HG03342 (cell line): ENCODE measurements around the gene GJA4.
"Not testable (repeated sequence)": the region's sequence is repeated elsewhere in the genome, so short reads cannot be mapped to it uniquely, and the experiment has no call there.

Experiments
- ATAC-seq: cut with Tn5 transposase; IDR thresholded peaks from one replicate; pipeline ENCODE4 v1.9.1; 2021; ENCODE audit warnings: mild to moderate bottlenecking, moderate library complexity; ENCODE audit not compliant: unreplicated experiment

GJA4 gene

DNA sequence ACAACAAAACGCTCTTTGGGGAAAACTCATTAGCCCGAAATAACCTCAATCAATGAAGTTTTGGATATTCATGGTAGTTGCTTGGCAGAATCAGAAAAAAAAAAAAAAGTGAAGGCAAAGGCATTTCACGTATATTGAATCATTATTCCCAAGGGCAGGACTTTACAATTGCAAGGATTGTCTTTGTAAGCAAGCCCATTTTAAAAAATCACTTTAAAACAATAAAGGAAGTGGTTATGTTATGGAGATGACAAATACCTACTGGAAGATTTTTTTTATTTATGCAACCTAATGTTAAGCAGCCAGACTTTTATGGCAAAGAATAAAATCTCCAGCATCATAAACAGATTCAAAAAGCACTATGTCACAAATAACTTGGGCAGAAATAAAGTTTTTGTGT is 23.9 kb upstream of the GJA4 start:
- no peak for ATAC-seq

DNA sequence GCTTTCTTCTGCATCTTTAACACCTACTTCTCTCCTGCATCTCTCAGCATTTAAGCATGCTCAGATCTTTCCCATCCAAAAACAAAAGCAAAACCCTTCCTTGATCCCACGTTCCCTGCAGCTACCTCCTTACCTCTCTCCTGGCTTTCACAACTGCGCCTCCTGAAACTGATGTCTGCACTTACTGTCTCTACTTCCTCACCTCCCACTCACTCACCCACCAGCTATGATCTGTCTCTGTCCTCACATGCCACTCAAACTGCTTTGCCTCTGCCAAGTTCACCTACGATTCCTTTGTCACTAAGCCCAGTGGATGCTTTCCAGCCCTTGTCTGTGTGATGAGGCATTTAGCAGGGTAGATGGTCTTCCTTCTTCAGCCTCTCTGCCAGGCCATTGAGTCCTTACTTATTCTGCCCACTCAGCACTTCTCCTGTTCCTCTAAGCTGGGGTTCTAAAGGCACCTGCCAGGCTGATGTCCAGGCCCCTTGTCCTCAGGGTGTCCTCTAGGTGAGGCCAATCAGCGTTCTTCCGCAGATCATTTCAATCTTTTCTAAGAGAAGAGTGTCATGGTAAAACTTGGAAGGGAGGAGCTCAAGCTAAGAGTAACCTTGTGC is 21.8 kb upstream of the GJA4 start:
- no peak for ATAC-seq

DNA sequence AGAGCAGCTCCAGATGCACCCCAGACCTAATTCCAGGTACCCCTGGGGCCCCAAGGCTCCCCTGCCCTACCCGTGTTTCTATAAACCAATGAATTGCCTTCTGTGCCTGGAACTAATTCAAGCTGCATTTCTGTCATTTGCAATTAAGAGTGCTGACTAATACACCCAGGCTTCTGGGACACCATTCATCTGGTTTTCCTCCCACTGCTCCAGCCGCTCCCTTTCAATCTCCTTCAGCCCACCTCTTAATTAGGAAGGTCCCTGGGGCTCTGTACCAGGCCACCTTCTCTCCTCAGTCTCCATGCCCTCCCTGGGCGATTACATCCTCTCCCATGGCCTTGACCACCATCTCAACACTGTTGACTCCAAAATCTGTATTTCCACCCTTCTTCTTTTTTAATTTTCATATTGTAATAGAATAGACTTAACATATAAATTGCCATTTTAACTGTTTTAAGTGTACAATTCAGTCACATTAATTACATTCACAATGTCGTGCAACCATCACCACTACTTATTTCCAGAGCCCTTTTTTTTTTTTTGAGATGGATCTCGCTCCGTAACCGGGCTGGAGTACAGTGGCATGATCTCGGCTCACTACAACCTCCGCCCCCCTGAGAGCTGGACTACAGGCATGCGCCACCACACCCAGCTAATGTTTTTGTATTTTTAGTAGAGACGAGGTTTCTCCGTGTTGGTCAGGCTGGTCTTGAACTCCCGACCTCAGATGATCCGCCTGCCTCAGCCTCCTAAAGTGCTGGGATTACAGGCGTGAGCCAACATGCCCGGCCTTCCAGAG is 21.0 kb upstream of the GJA4 start:
- ATAC-seq: no peak

DNA sequence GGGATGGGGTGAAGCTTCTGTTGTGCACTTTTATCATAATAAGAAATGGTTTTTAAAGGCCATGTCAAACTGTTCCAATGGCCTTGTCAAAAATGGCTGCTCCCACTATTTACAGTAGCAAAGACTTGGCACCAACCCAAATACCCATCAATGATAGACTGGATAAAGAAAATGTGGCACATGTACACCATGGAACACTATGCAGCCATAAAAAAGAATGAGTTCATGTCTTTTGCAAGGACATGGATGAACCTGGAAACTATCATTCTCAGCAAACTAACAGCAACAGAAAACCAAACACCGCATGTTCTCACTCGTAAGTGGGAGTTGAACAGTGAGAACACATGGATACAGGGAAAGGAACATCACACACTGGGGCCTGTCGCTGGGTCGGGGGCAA is 19.7 kb upstream of the GJA4 start:
- ATAC-seq: not testable (repeated sequence)

DNA sequence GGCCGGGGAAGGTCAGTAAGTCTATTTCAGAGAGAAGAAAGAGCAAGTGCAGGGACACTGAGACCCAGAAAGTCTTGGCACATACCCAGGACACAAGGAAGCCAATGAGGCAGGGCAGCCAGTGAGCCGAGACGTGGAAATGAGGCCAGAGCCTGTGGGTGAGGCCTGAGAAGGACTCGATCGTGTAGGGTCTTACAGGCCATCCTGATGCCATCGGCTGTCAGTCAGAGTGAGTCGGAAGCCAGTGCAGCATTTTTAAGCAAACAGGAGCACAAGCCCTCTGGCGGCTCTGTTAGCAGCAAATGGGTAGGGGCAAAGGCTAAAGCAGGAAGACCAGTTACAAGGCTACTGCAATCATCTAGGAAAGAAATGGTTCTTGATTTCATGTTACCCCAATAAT is 17.8 kb upstream of the GJA4 start:
- ATAC-seq: no peak

DNA sequence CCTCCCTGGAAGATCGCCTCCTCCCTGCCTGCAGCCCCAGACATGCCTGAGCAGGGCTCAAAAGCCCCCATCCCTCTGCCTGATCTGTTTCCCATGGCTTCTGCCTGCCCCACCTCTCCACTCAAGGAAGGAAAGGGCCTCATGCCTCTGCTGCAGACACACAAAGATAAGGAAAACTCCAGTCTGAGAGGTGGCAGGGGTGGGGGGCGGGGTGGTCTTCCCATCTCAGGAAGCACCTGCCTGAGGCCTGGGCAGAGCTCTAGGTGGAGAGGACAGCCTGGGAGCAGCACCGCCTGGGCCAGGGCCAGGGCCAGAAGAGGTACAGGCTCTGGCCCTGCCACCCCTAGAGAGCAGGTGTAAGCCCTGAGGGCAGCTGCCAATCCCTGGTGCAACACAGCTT is 15.9 kb upstream of the GJA4 start:
- ATAC-seq: no peak

DNA sequence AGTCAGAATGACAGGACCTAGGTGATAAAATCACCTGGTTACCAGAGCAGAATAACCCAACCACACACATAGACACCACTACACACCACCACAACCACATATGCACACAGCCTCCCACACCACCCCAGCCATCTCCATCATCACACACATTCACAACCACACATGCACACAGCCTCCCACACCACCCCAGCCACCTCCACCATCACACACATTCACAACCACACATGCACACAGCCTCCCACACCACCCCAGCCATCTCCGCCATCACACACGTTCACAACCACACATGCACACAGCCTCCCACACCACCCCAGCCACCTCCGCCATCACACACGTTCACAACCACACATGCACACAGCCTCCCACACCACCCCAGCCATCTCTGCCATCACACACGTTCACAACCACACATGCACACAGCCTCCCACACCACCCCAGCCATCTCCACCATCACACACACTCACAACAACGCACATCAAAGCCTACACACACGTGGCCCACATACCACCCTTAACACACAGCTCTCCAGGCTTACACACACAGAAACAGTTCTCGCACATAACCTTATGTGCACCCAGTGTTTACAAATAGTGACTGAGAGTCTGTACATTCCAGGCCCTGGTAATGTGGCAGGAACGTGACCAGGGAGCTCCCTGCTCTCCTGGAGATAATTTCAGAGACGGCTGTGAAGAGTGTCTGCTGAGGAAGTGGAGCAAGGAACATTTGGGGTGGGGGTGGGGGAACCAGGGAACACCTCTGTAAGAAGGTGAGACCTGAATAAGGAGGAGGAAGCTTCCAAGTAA is 15.1 kb upstream of the GJA4 start:
- ATAC-seq: no peak

DNA sequence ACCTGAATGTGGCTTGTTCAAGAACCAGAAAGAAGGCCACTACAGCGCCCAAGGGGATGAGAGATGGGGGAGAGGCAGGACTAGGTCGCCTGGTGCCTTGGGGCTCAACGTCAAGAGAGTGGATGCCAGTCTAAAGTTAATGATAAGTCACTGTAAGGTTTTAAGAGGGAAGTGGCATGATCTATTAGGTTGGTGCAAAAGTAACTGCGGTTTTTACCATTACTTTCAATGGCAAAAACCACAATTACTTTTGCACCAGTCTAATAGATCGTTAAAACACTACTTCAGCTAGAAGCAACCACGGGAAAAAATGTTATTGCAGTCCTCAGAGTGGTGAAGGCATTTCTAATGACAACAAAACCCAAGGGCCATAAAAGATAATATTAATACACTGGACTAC is 14.4 kb upstream of the GJA4 start:
- no peak for ATAC-seq

DNA sequence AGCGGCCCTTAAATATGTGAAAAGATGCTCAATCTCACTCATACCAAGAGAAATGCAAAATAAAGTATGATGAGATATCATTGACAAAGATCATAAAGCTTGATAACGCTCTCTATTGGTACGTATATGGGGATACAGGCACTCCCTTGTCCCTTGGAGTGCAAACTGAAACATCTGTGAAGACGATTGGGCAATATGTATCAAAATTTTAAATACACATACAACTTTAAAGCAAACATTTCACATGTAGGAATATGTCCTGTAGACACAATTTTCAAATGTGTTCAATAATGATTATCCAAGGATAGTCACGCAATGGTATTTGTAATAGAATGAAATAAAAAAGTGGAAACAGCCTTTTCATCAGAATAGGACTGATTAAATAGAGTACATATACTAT is 13.8 kb upstream of the GJA4 start:
- ATAC-seq: no peak

DNA sequence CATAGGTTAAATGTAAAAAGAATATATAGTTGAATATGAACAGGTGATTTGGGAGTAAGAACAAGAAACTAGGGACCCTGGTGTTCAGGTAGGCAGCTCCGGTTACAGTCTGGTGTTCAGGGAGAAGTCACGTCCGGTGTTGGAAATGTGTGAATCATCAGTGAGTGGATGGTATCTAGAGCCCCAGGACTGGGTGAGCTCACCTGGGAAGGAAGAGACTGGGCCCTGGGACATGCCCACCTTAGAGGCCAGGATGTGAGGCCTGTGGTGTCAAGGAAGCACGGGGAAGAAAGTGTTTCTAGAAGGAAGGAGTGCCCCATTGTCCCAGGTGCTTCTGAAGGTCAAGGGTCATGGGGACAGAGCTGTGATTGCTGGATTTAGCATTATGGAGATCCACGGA is 13.3 kb upstream of the GJA4 start:
- no peak for ATAC-seq

DNA sequence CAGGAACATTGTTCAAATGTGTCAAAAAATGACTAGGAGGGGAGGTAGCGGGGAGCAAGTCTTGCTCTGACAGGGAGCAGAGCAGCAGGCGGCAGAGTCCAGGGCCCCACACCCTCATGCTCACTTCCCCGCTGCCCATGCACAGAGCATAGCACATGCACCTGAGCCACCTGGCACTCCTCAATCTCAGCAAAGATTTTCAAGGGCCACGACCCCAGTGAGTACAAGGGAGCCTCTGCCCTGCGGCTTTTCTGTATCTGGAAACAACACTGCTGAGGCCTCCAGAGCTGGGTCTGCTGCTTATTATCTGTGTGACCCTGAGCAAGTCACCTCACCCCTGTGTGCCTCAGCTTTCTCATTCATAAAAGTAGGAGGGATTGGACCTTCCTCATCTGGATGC is 12.8 kb upstream of the GJA4 start:
- no peak for ATAC-seq

DNA sequence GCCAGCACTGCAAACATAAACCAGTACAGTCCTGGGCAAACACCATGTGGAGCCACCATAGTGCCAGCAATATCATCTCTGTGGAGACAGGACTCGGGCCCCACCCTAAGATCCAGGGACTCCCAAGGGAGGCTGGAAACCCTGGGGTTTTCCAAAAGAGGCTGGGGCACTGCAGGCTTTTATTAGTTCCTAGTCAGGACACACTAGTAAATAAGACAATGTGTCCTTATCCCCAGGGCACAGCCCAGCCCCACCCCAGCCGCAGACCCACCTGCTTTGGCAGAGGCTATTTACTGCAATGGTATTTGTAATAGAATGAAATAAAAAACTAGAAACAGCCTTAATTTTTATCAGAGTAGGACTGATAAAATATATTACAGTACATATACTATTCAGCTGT is 12.3 kb upstream of the GJA4 start:
- no peak for ATAC-seq

DNA sequence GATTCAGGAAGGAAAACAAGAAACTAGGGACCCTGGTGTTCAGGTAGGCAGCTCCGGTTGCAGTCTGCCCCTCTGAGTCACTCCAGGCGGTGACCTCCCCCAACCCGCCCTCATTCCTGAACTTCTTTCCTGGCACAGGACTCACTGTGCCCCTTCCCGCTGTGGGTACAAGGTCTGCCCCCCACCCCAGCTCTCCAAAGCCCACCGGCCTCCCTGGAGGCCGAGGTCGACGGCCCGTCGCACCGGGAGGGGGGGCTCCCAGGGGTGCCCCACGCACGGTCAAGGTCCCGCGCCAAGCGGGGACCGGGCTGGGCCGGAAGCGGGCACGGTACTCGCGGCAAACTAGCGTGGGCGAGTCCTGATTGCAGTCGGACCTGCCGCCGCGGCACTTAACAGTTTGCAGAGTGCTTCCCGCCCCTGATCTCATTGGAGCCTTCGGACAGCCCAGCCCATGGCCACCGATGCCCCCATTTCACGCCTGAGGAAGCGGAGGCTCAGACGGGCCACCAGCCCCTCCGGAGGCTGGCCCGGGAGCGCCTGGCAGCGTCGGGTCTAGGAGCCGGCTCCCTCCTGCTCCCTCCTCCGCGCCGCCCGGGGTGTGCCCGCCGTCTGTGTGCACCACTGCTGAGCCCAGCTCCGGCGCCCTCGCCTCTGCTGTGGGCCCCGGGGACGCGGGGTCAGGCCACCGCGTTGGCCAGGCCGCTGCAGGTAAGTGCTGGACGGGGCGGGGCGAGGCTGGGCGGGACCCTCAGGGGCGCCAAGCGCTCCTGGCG is 11.5 kb upstream of the GJA4 start, which contains the start of gene GJB3:
Gene GJB3, plus strand, starts transcription at position 144 of the 773 bp plus-strand sequence. CDS start 3,549 bp downstream, outside the sequence.
- ATAC-seq: no peak

DNA sequence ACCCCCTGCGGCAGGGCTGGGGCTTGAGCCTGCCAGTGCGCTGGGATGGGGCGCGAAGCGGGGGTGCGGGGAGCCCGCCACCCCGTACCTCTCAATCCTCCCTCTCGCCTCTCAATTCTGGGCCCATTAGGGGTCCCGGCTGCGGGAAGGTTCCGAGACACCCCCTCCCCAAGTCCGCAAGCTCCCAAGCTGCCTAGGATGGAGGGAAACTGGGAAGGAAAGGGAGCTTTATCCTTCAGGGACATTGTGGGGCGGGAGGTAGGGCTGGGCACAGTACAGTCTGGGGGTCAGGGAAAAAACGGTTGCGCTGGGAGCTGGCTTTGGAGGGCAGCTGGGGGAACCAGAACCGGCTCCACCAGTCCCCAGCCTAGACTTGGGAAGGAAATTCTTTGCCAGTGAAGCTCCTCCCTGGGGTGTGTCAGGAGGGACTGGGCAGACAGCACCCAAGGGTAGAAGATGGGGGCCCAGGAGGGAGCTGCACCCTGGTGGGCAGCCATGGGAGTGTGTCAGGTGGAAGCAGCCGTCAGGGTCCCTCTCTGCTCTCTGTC is 10.9 kb upstream of the GJA4 start:
- ATAC-seq: no peak

DNA sequence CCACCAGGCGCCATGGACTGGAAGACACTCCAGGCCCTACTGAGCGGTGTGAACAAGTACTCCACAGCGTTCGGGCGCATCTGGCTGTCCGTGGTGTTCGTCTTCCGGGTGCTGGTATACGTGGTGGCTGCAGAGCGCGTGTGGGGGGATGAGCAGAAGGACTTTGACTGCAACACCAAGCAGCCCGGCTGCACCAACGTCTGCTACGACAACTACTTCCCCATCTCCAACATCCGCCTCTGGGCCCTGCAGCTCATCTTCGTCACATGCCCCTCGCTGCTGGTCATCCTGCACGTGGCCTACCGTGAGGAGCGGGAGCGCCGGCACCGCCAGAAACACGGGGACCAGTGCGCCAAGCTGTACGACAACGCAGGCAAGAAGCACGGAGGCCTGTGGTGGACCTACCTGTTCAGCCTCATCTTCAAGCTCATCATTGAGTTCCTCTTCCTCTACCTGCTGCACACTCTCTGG is 8.0 kb upstream of the GJA4 start:
- ATAC-seq: no peak

DNA sequence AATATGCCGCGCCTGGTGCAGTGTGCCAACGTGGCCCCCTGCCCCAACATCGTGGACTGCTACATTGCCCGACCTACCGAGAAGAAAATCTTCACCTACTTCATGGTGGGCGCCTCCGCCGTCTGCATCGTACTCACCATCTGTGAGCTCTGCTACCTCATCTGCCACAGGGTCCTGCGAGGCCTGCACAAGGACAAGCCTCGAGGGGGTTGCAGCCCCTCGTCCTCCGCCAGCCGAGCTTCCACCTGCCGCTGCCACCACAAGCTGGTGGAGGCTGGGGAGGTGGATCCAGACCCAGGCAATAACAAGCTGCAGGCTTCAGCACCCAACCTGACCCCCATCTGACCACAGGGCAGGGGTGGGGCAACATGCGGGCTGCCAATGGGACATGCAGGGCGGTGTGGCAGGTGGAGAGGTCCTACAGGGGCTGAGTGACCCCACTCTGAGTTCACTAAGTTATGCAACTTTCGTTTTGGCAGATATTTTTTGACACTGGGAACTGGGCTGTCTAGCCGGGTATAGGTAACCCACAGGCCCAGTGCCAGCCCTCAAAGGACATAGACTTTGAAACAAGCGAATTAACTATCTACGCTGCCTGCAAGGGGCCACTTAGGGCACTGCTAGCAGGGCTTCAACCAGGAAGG is 7.4 kb upstream of the GJA4 start:
- ATAC-seq: no peak

DNA sequence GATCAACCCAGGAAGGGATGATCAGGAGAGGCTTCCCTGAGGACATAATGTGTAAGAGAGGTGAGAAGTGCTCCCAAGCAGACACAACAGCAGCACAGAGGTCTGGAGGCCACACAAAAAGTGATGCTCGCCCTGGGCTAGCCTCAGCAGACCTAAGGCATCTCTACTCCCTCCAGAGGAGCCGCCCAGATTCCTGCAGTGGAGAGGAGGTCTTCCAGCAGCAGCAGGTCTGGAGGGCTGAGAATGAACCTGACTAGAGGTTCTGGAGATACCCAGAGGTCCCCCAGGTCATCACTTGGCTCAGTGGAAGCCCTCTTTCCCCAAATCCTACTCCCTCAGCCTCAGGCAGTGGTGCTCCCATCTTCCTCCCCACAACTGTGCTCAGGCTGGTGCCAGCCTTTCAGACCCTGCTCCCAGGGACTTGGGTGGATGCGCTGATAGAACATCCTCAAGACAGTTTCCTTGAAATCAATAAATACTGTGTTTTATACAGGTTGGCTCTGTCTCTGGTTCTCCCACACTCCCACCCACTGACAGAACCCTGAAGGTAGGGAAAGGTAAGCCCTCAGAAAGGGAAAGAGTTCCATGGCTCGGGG is 6.8 kb upstream of the GJA4 start:
- ATAC-seq: no peak

DNA sequence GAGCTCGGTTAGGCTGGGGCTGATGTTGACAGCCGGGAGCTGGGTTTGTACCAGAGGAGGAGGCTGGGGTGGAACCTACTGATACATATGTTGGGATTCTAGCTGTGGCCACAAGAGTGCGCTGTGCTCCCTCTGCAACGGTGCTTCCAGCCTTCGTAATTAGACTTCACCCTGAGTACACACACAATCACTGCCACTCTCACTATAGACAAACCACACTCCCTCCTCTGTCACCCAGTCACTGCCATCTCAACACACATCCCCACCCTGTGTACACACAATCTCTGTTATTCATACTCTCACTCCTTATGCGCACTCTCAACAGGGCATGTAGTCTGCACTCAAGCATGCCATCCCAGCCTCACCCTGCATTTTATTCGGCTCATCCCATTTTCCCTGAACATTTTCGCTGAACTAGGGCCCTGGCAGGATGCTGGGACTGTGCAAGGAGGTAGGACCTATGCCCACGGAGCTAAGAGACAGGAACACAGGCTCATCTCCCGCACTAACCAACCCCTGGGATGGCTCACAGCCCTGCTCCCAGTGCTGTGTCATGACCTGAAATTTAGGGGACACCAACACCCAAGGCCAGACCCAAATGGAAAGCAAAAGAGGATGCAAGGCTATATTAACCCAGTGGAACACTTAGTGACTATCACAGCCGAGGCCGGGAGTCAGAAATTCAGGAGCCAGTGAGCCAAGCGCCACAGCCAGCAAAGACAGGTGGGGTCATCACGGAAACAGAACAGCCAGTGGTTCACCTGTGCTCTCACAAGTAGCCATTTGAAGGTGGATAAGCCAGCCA is 6.1 kb upstream of the GJA4 start:
- ATAC-seq: no peak
